Thyroid gland (tissue), 4 donors: Measurements from ENCODE around the gene NKAPD1.

Experiments
- CTCF ChIP-seq, 6 experiments: fragments of 200-600 bp in 3 of 6; fragments of 450-650 bp in 3 of 6; sonication (generic) in 3 of 6; IDR thresholded peaks; one replicate each; pipeline ENCODE4 v1.5.1; 2016 to 2019; ENCODE audit warnings: antibody characterized with exemption in 6 of 6, mild to moderate bottlenecking in 2 of 6, inconsistent platforms in 1 of 6, moderate library complexity in 1 of 6
- POLR2A ChIP-seq, 2 donors: fragments of 450-650 bp; IDR thresholded peaks; one replicate each; pipeline ENCODE4 v1.6.1; 2017; ENCODE audit warnings: antibody characterized with exemption in 2 of 2, mild to moderate bottlenecking in 2 of 2, moderate library complexity in 1 of 2

- no peak for TF ChIP-seq CTCF (IDR thresholded peaks at IDR 0.05)
- no peak for TF ChIP-seq POLR2A (IDR thresholded peaks at IDR 0.05)
Measured at GRCh38 chr11:112096194-112096593, 22.1 kb downstream of the NKAPD1 start.
